Activated T-cell treated with anti-CD3 and anti-CD28 coated beads, Interleukin-2, amount 50 U/mL, for 48 hours (primary cell): ENCODE measurements around the gene CCDC74A.
"Not testable (repeated sequence)": the region's sequence is repeated elsewhere in the genome, so short reads cannot be mapped to it uniquely, and the experiment has no call there.

Experiments used
- DNase-seq, 2 experiments: peaks; one replicate each; pipeline ENCODE4 v3.0.0-alpha.2; 2020

Gene CCDC74A

GRCh38 chr2:131529864-131530445 lies 2.3 kb downstream of the CCDC74A start:
- not testable (repeated sequence) for DNase-seq

- not testable (repeated sequence) for DNase-seq
Observed at GRCh38 chr2:131530626-131531344, 3.1 kb downstream of the CCDC74A start.

DNA sequence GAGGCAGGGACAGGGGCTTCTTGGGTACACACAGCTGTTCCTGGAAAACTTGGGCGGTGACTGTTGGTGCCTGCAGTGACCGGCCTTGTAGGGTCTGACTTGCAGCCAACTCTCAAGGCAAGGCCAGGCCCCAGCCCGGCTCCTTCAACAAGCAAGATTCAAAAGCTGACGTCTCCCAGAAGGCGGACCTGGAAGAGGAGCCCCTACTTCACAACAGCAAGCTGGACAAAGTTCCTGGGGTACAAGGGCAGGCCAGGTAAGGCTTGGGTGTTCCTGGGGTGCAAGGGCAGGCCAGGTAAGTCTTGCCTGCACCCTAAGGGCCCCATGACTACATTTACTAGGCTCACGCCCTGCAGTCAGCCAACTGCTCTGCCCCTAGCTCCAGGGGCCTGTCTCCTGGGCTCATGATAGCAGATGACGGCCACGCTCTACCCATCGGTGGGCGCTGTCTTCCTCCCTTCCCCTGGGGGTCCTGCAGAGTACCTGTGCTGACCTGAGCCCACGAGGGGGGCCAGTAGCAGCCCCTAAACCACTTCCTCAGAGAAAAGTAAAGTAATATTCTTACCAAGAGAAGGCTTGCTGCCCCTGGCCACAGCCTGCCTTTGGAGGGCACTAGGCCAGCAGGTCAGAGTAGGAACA lies 4.0 kb downstream of the CCDC74A start:
- not testable (repeated sequence) for DNase-seq

DNA sequence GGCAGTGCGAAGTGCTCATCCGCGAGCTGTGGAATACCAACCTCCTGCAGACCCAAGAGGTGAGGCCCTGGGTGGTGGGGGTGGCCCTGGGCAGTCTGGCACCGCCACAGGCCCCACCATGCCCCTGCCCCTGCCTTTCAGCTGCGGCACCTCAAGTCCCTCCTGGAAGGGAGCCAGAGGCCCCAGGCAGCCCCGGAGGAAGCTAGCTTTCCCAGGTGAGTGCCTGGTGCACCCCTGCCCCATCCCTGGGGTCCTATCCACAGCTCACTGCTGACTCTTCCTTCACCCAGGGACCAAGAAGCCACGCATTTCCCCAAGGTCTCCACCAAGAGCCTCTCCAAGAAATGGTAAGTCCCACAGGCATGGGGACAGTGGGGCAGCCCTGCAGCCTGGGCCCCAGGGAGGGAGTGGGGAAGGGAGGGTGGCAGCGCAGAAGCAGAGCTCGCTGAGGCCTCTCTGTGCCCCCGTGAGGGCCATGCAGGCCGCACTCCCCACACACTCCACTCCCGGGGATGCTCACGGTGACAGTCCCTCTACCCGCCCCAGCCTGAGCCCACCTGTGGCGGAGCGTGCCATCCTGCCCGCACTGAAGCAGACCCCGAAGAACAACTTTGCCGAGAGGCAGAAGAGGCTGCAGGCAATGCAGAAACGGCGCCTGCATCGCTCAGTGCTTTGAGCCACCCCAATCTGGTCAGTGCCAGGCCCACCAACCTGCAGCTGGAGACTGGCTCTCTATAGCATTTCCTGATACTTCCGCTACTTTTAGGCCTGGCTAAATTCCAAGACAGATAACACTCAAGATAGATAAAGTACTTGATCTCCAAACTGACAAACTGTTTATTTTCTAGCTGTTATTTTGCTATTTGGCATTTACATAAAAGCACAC lies 5.3 kb downstream of the CCDC74A start:
- not testable (repeated sequence) for DNase-seq

DNA sequence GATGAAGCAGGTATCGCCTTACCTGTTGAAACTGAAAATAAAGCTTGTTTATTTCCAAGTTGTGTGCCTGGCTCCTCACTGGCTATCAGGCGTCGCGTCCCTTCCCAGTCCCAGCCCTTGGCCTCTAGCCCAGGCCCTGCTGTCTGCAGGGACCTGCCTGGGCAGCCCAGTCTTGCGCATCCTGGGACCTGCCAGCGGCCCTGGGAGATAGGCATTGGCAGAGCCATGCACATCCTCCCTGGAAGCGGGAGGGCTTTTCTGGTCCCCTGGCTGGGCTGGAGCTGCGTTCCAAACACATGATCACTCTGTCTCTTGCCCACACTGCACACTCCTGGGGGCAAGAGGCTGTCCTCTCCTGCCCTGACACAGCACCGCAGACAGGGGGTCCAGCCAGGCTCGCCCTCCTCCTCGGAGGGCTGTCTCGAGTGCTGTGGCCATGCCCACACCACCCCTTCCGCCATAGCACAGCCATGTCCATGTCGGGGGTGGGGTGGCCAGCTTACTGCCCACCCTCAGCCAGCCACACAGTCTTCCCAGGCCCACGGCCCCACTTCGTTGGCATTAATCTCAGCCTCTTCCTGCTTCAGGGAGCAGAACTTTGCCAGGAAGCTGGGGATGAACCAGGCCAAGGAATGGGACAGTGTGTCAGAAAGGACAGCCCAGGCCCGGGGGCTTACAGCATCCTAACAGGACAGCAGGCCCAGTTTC lies 6.1 kb downstream of the CCDC74A start:
- DNase-seq: not testable (repeated sequence)

GRCh38 chr2:131534317-131534672 lies 6.6 kb downstream of the CCDC74A start:
- not testable (repeated sequence) for DNase-seq

DNA sequence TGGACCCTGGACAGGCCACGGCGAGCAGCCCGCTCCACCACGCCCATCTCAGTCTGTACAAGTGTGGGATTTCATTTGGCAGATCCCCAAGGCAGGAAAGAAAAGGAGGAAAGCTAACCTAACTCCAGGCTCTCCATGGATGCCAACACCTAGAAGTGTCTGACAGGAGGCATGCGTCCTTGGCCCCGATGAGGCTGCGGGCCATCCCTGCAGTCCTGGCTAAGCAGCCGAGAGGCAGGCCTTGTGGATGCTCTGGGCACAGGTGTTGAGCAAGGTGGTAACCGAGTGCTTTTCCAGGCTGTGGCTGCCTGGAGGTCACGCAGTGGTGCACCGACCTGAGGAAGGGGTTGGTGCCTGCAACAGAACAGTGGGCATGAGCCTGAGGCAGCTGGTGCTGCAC lies 7.3 kb downstream of the CCDC74A start:
- not testable (repeated sequence) for DNase-seq

- no peak for DNase-seq
Observed at GRCh38 chr2:131535526-131535925, 7.8 kb downstream of the CCDC74A start.

- not testable (repeated sequence) for DNase-seq
Observed at GRCh38 chr2:131535951-131536826, 8.5 kb downstream of the CCDC74A start.

DNA sequence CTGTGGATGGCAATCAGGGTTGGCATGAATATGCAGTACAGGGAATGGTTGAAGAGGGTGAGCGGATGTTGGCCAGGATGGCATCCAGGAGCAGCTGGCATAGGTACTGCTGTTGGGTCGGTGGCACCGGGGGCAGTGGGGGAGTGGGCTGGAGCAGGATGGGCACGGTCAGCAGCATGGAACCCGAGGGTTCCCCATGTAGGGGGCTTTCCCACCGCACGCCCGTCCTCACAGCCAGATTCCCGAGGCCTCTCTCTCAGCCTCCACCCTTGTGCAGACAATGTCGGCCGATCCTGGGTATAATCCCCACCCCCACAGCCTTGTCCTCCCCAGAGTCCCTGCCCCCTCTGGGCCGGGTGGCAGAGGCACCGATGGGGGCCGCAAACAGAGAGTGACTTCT lies 9.2 kb downstream of the CCDC74A start:
- DNase-seq: not testable (repeated sequence)

GRCh38 chr2:131538856-131539255 lies 11.2 kb downstream of the CCDC74A start:
- not testable (repeated sequence) for DNase-seq

DNA sequence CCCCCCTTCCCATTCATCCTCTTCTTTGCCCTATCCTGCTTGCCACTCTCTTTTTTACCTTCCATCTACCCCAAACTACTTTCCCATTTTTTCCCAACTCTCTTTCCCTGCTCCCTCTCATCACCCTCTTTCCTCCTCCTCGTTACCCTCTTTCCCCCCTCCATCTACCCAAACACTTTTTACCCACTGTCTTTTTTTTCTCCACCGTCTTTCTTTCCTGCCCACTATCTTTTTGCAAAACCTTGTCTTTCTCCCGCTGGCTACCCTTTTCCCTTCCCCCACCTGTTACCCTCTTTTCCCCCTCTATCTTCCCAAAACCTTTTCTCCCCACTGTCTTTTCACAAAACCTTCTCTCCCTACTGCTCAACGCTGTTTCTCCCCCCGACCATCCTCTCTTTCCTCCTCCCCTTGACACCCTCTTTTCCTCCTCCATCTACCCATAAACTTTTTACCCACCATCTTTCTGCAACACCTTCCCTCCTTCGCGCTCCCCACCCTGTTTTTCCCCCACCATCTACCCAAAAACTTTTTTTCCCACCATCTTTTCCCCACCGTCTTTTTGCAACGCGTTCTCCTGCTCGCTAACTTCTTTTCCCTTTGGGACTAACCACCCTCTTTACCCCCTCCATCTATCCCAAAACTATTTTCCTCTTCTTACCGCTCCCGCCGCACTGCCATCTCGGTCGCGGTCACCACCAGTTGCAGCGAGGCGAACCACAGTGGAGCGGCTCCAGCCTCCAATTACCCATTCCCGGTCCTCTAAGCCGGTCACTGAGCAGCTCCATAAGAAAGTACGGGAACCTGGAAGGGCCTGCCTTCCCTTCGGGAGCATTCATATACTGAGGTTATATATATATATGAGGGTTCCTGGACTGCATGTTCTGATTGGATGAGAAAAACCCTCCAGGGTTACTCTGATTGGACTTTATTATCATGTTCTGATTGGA lies 15.0 kb downstream of the CCDC74A start:
- no peak for DNase-seq

- DNase-seq: no peak
Observed at GRCh38 chr2:131543385-131543891, 15.8 kb downstream of the CCDC74A start.

DNA sequence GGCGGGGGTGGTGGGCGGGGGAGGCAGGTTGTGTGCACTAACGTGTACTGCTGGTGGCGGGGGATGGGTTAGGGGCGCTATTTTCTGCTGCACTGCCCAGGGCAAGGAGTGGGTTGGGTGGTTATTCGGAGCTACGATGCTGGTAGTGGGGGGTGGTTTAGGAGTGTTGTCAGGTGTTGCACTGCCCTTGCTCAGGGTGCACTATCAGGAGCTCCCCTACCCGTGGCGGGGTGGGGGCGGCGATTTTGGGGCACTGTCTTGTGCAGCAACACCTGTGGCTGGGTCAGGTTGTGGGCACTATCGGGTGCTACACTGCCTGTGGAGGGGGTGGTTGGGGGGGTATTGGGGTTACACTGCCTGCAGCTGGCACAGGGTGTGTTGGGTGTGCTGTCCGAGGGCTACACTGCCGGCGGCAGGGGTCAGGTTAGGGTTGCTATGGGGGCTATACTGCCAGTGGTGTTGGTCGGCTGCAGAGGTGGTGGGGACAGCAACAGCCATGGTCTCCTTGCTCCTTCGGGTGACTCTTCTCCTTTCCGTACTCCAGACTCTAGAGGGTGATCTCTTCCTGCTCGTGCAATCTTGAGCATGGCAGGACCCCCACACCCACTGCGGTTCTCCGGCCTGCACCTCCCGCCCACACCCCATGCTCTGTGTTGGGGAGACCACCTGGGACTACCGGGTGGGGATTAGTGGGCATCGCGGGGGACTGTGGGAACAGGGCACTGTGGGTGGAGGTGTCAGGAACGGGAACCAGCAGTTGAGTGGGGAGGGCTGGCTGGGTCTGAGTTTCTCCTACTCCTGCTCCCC lies 16.5 kb downstream of the CCDC74A start:
- DNase-seq: not testable (repeated sequence)

- DNase-seq: not testable (repeated sequence)
Observed at GRCh38 chr2:131544813-131545165, 17.1 kb downstream of the CCDC74A start.

DNA sequence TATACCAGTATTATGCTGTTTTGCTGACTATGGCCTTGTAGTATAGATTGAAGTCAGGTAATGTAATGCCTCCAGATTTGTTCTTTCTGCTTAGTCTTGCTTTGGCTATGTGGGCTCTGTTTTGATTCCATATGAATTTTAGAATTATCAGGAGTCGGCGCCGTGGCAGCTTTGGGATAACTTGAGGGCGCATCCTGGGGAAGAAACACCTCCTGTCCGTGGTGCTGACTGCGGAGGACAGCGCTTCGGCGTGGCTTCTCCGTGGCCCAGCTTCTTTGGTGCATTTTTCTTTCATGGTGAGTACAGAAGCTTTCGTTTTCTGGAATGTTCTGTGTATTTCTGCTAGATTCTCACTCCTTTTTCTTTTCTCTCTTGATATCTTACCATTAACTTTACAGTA lies 25.2 kb downstream of the CCDC74A start:
- no peak for DNase-seq

DNA sequence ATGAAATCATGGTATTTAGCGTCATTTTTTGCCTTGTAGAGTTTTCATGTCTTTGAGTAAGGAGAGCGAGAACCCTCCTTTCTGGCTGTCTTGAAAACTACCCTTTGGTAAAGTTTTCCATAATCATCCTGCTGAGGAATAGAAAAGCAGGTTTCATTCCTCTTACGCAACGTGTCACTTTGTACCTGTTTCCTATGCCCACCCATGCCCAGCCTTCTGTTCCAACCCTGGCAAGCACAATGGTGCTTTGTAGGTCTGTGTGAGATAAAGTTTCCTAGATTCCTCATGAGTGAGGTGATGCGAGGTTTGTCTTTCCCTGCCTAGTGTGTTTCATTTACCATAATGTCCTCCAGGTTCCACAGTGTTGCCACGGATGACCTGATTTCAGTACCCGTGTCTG lies 29.3 kb downstream of the CCDC74A start:
- DNase-seq: no peak

DNA sequence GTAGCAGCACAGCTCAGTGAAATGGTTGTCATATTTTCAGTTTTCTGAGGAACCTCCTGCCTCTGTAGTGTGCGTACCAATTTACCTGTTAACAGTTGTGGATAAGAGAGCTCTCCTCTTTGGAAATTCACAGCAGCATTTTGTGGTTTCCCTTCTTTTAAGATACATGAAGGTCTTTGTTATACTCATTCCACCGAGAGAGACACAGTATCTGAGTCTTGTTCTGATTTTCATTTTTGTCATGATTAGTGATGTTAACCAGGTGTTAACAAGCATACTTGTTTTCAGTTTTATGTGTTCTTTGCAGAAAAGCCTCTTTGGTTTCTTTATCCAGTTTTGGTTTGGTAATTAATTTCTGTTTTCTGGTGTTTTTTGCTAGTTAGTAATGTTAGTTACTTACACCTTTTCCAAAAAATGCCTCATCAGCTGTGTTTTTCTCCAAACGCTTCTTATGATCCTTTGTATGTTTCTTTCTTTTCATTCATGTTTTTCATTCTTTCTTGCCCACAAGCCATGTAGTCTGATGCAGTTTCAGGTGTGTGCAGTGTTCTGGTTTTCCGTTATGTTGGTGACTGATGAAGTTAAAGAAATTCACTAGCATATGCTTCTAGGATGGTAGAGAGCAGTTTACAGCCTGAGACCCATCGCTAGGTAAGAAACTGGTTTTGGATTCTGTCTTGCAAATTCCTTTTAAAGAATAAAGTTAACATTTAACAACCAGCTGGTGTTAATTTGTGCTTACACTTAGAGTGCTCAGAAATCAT lies 30.1 kb downstream of the CCDC74A start:
- DNase-seq: no peak
